D721Med (cell line): ENCODE data around the gene ACSL1.

Experiments
- DNase-seq: peaks from one replicate; pipeline ENCODE4 v3.0.0; 2011; ENCODE audit warnings: low spot score; ENCODE audit not compliant: insufficient read length
- FAIRE-seq: peaks from 2 replicates; lab custom pipeline; 2011; peaks lifted over from hg19 to GRCh38; lab: Jason Lieb, UNC
- TF ChIP-seq, protein P1 (sequence below): IDR thresholded peaks from 2 replicates; pipeline ENCODE4 v1.5.1; 2012; ENCODE audit warnings: mild to moderate bottlenecking, control low read depth; ENCODE audit not compliant: insufficient read depth; ENCODE audit errors: missing control alignments

The ACSL1 gene

DNA sequence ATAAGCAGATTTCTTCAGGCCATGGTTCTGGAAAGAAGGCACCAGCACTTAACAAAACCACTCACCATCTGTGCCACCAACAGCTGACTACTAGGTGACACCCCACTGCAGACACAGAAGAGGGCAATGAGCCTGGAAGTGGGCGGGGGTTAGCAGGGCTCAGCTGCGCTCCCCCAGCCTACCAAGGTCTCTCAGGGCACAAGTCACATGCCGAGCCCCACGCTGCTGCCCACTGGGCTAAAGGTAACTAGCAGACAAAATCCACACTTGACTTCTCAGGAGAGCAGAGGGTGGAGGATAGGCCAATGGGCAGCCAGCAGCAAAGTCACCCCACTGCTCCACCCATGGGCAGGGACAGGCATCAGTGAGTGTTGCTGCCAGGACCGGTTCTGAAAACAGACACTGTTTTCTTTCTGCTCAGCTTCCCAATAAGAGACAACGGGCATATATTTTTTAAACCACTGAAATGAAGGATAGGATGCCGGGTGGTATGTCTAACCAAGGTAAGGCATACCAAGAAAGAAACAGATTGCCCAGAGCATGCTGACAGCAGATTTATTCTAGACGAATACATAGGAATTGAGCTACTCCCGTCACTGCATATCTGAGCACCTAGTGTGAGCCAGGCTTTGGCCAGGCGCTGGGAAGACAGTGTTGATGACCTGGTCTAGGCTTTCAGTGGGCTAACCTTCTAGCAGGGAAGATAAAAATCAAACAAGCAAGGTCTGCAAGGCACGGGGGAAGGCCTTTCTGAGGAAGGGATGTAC, 20.1 kb downstream of the ACSL1 start:
- TF ChIP-seq, protein P1, sequence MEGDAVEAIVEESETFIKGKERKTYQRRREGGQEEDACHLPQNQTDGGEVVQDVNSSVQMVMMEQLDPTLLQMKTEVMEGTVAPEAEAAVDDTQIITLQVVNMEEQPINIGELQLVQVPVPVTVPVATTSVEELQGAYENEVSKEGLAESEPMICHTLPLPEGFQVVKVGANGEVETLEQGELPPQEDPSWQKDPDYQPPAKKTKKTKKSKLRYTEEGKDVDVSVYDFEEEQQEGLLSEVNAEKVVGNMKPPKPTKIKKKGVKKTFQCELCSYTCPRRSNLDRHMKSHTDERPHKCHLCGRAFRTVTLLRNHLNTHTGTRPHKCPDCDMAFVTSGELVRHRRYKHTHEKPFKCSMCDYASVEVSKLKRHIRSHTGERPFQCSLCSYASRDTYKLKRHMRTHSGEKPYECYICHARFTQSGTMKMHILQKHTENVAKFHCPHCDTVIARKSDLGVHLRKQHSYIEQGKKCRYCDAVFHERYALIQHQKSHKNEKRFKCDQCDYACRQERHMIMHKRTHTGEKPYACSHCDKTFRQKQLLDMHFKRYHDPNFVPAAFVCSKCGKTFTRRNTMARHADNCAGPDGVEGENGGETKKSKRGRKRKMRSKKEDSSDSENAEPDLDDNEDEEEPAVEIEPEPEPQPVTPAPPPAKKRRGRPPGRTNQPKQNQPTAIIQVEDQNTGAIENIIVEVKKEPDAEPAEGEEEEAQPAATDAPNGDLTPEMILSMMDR: no peak
- DNase-seq: no peak
- peak; percentile 55 for FAIRE-seq

DNA sequence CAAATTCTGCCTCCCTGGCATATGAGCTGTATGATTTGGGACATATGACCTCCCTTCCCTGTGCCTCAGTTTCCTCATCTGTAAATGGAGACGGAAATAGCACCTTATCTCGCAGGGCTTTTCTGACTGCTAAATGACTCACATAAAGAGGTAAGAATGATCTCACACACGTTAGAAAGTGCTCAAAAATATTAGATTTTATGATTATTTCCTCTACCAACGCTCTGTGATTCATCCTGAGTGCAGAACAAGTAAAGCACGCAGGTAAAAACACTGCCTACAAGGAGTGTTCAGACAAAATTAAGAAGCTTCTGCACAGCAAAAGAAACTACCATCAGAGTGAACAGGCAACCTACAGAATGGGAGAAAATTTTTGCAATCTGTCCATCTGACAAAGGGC, 21.1 kb downstream of the ACSL1 start:
- FAIRE-seq: no peak
- DNase-seq: no peak
- TF ChIP-seq, protein P1: no peak

DNA sequence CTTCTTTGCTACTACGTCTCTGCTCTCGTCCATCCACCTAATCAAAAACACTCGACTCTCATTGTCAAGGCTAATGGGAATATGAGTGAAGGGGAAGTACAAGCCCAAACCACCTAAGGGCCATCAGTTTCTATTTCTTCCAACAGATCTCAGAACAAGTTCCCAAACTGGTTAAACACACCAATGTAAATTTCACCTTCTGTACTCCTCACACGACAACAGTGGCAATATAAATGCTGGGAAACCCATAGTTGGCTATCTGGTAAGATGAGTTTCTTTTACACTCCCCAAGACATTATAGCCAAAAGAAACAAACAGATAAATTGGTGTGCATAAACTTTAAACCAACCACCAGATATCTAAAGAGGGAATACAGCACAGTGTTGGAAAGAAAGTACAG, 21.9 kb downstream of the ACSL1 start:
- DNase-seq (no peak), FAIRE-seq (peak; percentile 44)
- TF ChIP-seq, protein P1: no peak

DNA sequence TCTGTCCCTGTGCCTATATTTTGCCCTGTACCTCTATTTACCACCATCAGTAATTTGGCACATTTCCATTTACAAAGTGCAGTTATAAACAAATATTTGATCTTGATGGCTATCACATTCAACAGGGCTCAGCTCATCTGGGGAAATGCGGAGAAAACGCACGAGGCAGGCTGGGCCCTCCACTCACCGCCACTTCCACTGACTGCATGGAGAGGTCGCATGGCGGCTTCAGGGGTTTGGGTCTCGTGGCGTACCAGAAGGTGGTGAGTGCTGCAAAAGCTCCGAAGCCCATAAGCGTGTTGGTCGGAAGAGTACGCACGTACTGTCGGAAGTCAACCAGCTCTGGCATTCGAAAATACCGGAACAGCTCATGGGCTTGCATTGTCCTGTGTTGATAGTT, 22.6 kb downstream of the ACSL1 start:
- no peak for DNase-seq
- FAIRE-seq: no peak
- TF ChIP-seq, protein P1: no peak

DNA sequence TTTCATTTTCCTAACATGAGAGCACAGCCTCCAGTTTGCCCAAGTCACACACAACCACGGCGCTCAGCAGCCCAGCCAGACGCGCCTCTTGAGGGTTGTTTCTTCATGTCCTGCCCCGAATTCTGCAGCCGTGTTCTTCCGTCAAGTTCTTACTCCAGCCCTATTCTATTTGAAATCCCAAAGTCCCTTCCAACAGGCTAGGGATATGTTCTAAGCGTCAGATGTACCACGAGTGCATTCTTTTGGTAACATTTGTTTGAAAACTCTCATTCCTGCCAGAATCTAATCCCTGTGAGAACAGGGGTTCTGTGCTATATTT, 23.1 kb downstream of the ACSL1 start:
- TF ChIP-seq, protein P1: no peak
- no peak for FAIRE-seq
- DNase-seq: no peak

DNA sequence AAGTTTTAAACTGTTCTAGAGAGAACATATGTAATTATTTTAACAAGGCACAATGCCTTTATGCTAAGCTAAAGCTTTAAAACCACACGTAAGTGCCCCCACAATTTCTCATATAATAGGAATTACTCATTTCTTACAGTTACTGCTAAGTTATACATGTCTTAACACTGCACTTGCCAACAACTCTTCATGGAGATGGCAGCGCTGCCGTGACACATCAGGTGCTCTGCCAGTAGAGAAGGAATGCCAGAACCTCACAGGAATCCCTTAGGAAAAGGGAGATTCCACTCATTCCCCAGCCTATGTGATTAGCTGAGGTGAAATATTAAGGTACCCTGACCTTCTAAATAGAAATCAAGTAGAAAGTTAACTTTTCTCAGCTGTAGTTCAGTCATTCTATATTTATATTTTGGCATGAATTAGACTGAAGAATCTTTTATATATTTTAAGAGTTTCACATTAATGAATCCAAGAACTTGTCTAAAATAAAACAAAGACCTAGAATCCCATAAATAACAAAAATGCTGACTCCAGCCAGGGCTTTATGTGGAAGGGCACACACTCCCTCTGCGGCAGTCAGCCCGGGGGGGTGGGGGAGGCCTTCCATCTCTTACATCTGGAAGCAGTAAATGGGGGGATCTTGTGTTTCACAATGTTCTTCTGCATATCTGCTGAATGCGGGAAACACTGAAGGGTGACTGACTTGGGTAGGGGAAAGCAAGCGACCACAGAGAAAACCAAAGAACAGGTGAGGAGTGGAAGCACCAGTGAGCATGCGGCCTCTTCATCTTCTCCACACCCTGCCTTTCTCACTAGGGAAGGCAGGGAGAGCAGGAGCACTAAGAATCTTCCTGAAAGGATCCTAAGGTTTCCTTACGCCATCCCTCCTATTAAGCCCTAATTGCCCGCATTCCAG, 23.7 kb downstream of the ACSL1 start:
- FAIRE-seq (no peak), DNase-seq (no peak)

More for the DNA sequence above, 23.7 kb downstream of the ACSL1 start:
- TF ChIP-seq, protein P1: no peak
